Measurements from ENCODE around the gene COLQ.
"Not testable (repeated sequence)": the region's sequence is repeated elsewhere in the genome, so short reads cannot be mapped to it uniquely, and the experiment has no call there.

COLQ gene

DNA sequence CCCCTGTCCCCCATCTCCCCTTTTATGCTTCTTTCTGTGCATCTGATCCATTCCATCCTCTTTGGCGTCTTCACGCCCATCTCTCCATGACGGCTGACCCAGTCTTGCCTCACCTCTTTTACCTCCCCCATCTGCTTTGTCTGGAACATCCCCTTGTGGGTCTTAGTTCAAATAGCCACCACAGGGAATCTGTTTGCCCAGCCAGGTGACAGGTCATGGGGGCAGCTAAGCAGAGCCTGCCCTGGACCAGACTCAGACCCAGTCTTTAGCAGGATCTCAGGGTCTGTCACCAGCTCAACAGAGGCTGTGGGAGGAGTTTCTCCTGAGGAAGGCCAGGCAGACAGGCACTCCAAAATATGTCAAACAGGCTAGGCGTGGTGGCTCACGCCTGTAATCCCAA is 28.1 kb downstream of the COLQ start:
- in situ Hi-C loops (cut with MboI; ENCODE audit: low sequenced_read_pairs), result no loop called here

- in situ Hi-C loops (cut with MboI; ENCODE audit: low sequenced_read_pairs), result no loop called here
These were observed 28.6 kb downstream of the COLQ start for GRCh38 chr3:15492847-15493360.

GRCh38 chr3:15491143-15491542 is 30.4 kb downstream of the COLQ start:
- in situ Hi-C loops (cut with MboI; ENCODE audit: low sequenced_read_pairs), result no loop called here

DNA sequence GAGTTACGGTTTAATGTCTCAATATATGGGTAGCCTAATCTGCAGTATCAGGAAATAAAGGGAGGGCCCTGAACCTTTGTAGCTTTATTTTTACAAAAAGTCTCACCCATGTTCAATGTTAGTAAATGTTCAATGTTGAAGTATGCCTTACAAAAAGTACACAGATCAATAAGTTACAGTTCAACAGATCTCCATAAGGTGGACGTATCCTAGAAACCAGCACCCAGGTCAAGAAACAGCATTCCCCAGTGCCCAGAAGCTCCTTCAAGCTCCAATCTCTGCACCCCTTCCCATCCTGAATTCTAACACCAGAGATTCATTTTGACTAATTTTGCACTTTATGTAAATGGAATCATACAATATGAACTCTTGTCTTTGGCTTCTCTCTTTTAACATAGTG is 31.3 kb downstream of the COLQ start:
- in situ Hi-C loops (cut with MboI; ENCODE audit: low sequenced_read_pairs), result no loop called here

- in situ Hi-C loops (cut with MboI; ENCODE audit: low sequenced_read_pairs), result no loop called here
These were observed 33.5 kb downstream of the COLQ start for GRCh38 chr3:15488002-15488401.

DNA sequence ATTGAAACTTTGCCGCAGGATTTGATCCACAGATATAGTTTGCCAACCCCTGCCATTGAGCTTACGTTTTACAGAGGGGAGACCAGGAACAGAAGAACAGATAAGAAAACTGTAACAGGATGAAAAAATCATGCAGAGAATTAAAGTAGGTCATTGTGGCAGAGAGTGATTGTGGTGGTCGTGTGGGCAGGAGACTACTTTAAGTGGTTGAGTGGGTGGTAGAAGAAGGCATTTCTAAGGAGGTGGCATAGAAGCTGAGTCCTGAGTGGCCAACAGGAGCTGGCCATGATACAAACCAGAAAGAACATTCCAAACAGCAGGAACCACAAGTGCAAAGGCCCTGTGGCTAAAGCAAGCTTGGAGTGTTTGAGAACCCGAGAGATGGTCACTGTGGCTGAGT is 34.5 kb downstream of the COLQ start:
- in situ Hi-C loops (cut with MboI; ENCODE audit: low sequenced_read_pairs), result no loop called here

- in situ Hi-C loops (cut with MboI; ENCODE audit: low sequenced_read_pairs), result no loop called here
These were observed 35.5 kb downstream of the COLQ start for GRCh38 chr3:15486020-15486419.

DNA sequence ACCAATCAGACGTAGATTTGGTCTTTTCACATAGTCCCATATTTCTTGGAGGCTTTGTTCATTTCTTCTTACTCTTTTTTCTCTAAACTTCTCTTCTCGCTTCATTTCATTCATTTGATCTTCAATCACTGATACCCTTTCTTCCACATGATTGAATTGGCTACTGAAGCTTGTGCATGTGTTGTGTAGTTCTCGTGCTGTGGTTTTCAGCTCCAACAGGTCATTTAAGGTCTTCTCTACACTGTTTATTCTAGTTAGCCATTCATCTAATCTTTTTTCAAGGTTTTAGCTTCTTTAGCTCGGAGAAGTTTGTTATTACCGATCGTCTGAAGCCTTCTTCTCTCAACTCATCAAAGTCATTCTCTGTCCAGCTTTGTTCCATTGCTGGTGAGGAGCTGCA is 37.0 kb downstream of the COLQ start:
- in situ Hi-C loops (cut with MboI; ENCODE audit: low sequenced_read_pairs), result not testable (repeated sequence)

GRCh38 chr3:15479400-15480224 is 41.9 kb downstream of the COLQ start:
- in situ Hi-C loops (cut with MboI; ENCODE audit: low sequenced_read_pairs), result no loop called here

GRCh38 chr3:15478640-15478979 is 42.9 kb downstream of the COLQ start:
- in situ Hi-C loops (cut with MboI; ENCODE audit: low sequenced_read_pairs), result no loop called here

- in situ Hi-C loops (cut with MboI; ENCODE audit: low sequenced_read_pairs), result no loop called here
These were observed 43.4 kb downstream of the COLQ start for GRCh38 chr3:15477951-15478639.

DNA sequence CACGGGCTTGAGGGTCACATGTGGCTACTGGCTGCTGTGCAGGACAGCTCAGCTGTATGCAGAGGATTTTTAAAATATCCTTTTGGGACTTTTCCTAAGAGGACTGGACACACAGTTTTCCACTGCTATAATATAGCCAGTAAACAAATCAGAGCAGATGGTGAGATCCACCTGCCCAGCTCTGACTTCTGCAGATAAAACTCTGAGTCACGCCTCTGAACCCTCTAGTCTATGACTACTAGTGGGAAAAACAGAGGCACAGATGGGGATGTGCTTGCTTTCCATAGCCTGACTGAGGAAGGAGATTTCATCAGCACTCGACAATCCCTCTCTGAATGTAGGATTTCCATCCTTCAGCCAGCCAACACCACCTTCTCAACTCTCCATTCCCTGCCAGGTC is 45.1 kb downstream of the COLQ start:
- in situ Hi-C loops (cut with MboI; ENCODE audit: low sequenced_read_pairs), result no loop called here

- in situ Hi-C loops (cut with MboI; ENCODE audit: low sequenced_read_pairs), result no loop called here
These were observed 46.3 kb downstream of the COLQ start for GRCh38 chr3:15475161-15475560.

DNA sequence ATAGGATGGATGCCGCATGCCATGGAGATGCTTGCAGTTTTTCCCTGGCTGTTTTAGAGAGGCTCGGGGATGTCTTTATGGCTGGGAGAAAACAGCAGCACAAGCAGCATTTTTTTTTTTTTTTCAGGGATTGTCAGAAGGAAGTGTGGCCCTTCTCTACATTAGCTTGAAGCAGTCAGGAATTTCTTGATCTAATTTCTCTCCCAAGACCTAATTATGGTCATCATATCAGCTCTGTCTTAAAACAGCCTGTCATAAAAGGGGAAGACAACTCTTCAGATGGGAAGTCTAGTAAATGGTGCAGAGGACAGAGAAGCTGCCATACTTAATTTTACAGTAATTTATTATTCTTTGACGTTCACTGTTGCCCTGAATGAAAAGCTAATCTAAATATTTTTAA is 49.6 kb downstream of the COLQ start:
- in situ Hi-C loops (cut with MboI; ENCODE audit: low sequenced_read_pairs), result no loop called here

DNA sequence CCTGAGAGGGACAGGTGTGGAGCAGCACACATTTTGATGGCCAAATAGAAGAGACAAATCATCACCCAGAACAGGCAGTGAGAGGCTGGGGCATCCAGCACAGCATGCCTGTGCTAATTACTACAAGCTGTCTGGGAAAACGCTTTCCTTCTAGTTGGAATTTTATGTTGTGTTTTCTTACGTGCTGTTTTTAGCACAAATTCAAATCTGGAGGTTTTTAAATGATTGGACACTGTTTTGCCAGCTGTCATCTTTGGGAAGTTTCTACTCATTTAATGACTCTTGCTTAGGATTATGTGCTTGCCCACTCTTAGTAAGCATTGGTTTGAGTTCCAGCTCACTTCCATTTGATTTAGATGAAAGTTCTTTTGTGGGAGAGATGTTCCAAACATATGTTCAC is 50.7 kb downstream of the COLQ start:
- in situ Hi-C loops (cut with MboI; ENCODE audit: low sequenced_read_pairs), result no loop called here

GRCh38 chr3:15470261-15470660 is 51.2 kb downstream of the COLQ start:
- in situ Hi-C loops (cut with MboI; ENCODE audit: low sequenced_read_pairs), result no loop called here

DNA sequence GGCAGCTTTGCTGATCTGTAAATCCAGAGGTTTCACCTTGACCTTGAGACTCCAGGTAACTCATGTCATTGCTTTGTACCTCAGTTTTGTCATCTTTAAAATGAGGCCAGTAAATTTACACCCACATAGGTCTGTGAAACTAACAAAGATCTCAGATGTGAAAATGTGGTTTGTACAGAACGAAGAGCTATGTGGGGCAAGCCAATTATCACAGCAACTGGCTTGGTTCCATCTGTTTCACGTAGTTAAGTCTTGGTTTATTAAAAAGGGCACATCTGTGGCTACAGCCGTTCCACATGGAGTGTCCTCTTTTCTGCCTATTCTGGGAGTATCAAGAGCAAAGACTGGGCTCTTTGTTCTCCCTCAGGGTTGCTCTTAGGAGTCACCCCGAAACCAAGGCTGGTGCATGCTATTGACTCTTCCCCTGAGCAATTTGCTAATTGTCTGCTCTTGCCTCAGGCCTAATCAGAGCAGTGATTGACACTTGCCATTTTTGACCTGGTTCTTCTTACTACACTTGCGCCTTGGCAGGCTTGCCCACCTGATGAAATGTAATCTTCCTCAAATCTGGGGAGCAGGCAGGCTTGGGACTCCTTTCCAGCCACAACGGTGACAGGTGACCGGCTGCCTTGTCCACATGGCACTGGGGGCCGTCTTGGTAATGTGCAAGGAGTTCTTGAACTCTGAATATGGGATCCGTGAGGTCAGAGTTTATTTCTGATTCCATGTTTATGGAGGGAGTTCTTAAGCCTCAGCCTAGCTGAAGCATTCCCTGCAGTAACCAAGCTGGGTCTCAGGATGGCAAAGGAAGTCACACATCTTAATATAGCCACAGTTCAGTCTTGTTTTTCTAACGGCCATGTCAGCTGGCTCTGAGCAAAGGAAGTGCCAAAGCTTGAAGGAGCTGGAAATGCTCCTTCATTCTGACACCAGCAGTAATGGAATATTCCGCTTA is 54.0 kb downstream of the COLQ start:
- in situ Hi-C loops (cut with MboI; ENCODE audit: low sequenced_read_pairs), result no loop called here

DNA sequence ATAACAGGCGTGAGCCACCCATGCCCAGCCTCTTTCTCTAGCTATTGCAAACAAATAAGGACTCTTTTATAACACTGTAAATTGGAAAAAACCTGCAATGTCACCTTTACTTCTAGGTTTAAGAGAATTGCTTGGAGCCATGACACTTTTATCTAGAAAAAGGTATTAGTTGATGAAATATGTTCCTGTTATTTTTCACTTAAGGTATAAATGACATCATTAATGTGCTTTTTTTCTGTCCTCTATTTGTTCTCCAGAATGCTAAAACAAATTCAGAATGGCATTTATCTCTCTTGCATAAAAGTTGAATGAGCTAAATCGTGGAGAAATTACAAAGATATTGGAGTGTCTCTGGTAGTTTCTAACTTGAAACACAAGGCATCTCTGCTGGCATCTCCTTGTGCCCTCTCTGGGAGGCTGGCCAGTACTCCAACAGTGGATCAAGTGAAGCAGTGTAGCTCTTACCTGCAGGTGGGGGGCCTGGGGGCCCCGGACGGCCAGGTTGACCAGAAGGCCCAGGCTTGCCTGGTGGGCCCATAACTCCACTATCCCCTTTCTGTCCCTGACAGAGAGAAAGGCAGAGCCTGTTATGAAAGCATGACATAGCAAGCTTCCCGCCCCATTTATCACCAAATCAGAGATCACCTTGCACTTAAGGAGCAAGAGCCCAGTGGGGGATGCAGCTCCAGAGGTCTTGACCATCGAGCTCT is 55.5 kb downstream of the COLQ start:
- in situ Hi-C loops (cut with MboI; ENCODE audit: low sequenced_read_pairs), result no loop called here

DNA sequence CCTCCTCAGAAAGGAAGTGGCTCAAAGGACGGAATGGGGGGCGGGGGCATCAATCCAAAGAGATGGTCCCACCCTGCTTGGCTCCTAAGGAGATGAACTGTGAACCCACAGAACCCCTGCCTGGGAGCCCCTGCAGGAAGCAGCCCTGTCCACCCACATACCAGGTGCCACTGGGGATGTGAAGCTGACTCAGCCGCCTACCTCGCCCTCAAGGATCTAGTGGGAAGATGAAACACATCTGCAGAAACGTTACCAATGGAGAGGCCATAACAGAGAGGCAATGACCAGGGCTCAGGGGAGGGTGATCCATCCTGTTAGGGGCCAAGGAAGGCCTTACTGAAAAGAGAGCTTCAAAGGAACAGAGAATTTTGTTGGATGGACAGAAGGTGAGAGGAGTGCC is 59.1 kb downstream of the COLQ start:
- in situ Hi-C loops (cut with MboI; ENCODE audit: low sequenced_read_pairs), result no loop called here

GRCh38 chr3:15460891-15461531 is 60.5 kb downstream of the COLQ start:
- in situ Hi-C loops (cut with MboI; ENCODE audit: low sequenced_read_pairs), result no loop called here
